ENCODE data around the gene TACR1.
"Not testable (repeated sequence)": the region's sequence is repeated elsewhere in the genome, so short reads cannot be mapped to it uniquely, and the experiment has no call there.

The TACR1 gene

GRCh38 chr2:75221862-75222261, 22.5 kb upstream of the TACR1 start (continued):
- TF ChIP-seq ZNF785 (tag by site-specific recombination; IDR thresholded peaks at IDR 0.05) (no peak), TCF7L2 (IDR thresholded peaks at IDR 0.05; ENCODE audit: borderline replicate concordance, low read depth, low read length) (no peak), ZNF221 (tag by site-specific recombination; IDR thresholded peaks at IDR 0.05; ENCODE audit: borderline replicate concordance) (no peak), ZNF792 (tag by site-specific recombination; IDR thresholded peaks at IDR 0.05) (no peak)

GRCh38 chr2:75219213-75219612, 19.9 kb upstream of the TACR1 start:
- H3K36me3 ChIP-seq (ENCODE audit: control insufficient read depth in 2 of 2, insufficient read depth in 1 of 2, low read length in 2 of 2); CTCF ChIA-PET; H3K27ac ChIP-seq (ENCODE audit: extremely low read depth, low read depth, low read length); H3K9me3 ChIP-seq (ENCODE audit: control insufficient read depth, insufficient read depth, low read depth, low read length); H3K4me1 ChIP-seq (ENCODE audit: control insufficient read depth, insufficient read depth, low read length); POLR2A ChIA-PET; H3K4me3 ChIP-seq (ENCODE audit: low read depth, low read length): not testable (repeated sequence)

- POLR2A ChIA-PET, result no interaction called here
- Histone ChIP-seq H3K36me3 (ENCODE audit: control insufficient read depth in 2 of 2, insufficient read depth in 1 of 2, low read length in 2 of 2) (no peaks in the 10 kb centered on the region), H3K4me1 (ENCODE audit: control insufficient read depth, insufficient read depth, low read length) (no peaks in the 10 kb centered on the region), H3K4me3 (ENCODE audit: low read depth, low read length) (no peak overlapping the region), H3K27ac (ENCODE audit: extremely low read depth, low read depth, low read length) (no peak overlapping the region), H3K9me3 (ENCODE audit: control insufficient read depth, insufficient read depth, low read depth, low read length) (no peaks in the 10 kb centered on the region)
- CTCF ChIA-PET, result no interaction called here
- TF ChIP-seq ZNF623 (tag by site-specific recombination; IDR thresholded peaks at IDR 0.05) (no peak), ZNF76 (tag by site-specific recombination; IDR thresholded peaks at IDR 0.05; ENCODE audit: borderline replicate concordance, low read depth) (no peak), ZFHX2 (tag by site-specific recombination; conservative IDR thresholded peaks at IDR 0.05) (no peak), ZNF639 (tag by site-specific recombination; IDR thresholded peaks at IDR 0.05) (no peak), PRDM1 (tag by site-specific recombination; IDR thresholded peaks at IDR 0.05) (no peak), BCL6B (tag by site-specific recombination; IDR thresholded peaks at IDR 0.05) (no peak), ZNF626 (tag by site-specific recombination; IDR thresholded peaks at IDR 0.05) (no peak), TSHZ1 (tag by site-specific recombination; IDR thresholded peaks at IDR 0.05; ENCODE audit: borderline replicate concordance) (no peak), SCRT1 (tag by site-specific recombination; IDR thresholded peaks at IDR 0.05; ENCODE audit: borderline replicate concordance) (no peak), OSR2 (tag by site-specific recombination; IDR thresholded peaks at IDR 0.05) (no peak), SP7 (tag by site-specific recombination; IDR thresholded peaks at IDR 0.05) (no peak), ZSCAN18 (tag by site-specific recombination; IDR thresholded peaks at IDR 0.05) (no peak), EGR2 (tag by site-specific recombination; IDR thresholded peaks at IDR 0.05; ENCODE audit: low read depth) (no peak), ZNF701 (tag by site-specific recombination; IDR thresholded peaks at IDR 0.05) (no peak), ZNF48 (tag by site-specific recombination; IDR thresholded peaks at IDR 0.05) (no peak)
Measured at GRCh38 chr2:75211266-75211770, 12.0 kb upstream of the TACR1 start.

Measured in HEK293 (cell line).